ENCODE results near the gene STAG1.

STAG1 gene

GRCh38 chr3:136789976-136790375 lies 37.8 kb upstream of the STAG1 start:
- no peak overlapping the region for H3K27ac ChIP-seq (replicated peaks)
- H3K27me3 ChIP-seq (ENCODE audit: insufficient read depth, poor library complexity, severe bottlenecking) = no peaks in the 10 kb centered on the region
- TF ChIP-seq, protein P1, sequence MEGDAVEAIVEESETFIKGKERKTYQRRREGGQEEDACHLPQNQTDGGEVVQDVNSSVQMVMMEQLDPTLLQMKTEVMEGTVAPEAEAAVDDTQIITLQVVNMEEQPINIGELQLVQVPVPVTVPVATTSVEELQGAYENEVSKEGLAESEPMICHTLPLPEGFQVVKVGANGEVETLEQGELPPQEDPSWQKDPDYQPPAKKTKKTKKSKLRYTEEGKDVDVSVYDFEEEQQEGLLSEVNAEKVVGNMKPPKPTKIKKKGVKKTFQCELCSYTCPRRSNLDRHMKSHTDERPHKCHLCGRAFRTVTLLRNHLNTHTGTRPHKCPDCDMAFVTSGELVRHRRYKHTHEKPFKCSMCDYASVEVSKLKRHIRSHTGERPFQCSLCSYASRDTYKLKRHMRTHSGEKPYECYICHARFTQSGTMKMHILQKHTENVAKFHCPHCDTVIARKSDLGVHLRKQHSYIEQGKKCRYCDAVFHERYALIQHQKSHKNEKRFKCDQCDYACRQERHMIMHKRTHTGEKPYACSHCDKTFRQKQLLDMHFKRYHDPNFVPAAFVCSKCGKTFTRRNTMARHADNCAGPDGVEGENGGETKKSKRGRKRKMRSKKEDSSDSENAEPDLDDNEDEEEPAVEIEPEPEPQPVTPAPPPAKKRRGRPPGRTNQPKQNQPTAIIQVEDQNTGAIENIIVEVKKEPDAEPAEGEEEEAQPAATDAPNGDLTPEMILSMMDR (IDR thresholded peaks at IDR 0.05; ENCODE audit: insufficient read depth, low read length) = no peak
- TF ChIP-seq POLR2AphosphoS5 (IDR thresholded peaks at IDR 0.05; ENCODE audit: low read depth) (no peak), SPI1 (IDR thresholded peaks at IDR 0.05; ENCODE audit: borderline replicate concordance, low read depth) (no peak), GABPA (IDR thresholded peaks at IDR 0.05; ENCODE audit: low read depth) (no peak)
- TF ChIP-seq, protein P2, sequence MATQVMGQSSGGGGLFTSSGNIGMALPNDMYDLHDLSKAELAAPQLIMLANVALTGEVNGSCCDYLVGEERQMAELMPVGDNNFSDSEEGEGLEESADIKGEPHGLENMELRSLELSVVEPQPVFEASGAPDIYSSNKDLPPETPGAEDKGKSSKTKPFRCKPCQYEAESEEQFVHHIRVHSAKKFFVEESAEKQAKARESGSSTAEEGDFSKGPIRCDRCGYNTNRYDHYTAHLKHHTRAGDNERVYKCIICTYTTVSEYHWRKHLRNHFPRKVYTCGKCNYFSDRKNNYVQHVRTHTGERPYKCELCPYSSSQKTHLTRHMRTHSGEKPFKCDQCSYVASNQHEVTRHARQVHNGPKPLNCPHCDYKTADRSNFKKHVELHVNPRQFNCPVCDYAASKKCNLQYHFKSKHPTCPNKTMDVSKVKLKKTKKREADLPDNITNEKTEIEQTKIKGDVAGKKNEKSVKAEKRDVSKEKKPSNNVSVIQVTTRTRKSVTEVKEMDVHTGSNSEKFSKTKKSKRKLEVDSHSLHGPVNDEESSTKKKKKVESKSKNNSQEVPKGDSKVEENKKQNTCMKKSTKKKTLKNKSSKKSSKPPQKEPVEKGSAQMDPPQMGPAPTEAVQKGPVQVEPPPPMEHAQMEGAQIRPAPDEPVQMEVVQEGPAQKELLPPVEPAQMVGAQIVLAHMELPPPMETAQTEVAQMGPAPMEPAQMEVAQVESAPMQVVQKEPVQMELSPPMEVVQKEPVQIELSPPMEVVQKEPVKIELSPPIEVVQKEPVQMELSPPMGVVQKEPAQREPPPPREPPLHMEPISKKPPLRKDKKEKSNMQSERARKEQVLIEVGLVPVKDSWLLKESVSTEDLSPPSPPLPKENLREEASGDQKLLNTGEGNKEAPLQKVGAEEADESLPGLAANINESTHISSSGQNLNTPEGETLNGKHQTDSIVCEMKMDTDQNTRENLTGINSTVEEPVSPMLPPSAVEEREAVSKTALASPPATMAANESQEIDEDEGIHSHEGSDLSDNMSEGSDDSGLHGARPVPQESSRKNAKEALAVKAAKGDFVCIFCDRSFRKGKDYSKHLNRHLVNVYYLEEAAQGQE (IDR thresholded peaks at IDR 0.05; ENCODE audit: insufficient replicate concordance, low read depth) = no peak
- no peak for DNase-seq (ENCODE audit: low read depth in 1 of 2, low spot score in 1 of 2)
- H3K4me3 ChIP-seq (replicated peaks; ENCODE audit: insufficient read depth, low read length) = no peak overlapping the region

- no peak for TF ChIP-seq POLR2AphosphoS5 (IDR thresholded peaks at IDR 0.05; ENCODE audit: low read depth)
- no peak for TF ChIP-seq GABPA (IDR thresholded peaks at IDR 0.05; ENCODE audit: low read depth)
- TF ChIP-seq, protein P2 (IDR thresholded peaks at IDR 0.05; ENCODE audit: insufficient replicate concordance, low read depth) = no peak
- no peak for TF ChIP-seq SPI1 (IDR thresholded peaks at IDR 0.05; ENCODE audit: borderline replicate concordance, low read depth)
- TF ChIP-seq, protein P1 (IDR thresholded peaks at IDR 0.05; ENCODE audit: insufficient read depth, low read length) = no peak
Observed at GRCh38 chr3:136788154-136788553, 36.0 kb upstream of the STAG1 start.

DNA sequence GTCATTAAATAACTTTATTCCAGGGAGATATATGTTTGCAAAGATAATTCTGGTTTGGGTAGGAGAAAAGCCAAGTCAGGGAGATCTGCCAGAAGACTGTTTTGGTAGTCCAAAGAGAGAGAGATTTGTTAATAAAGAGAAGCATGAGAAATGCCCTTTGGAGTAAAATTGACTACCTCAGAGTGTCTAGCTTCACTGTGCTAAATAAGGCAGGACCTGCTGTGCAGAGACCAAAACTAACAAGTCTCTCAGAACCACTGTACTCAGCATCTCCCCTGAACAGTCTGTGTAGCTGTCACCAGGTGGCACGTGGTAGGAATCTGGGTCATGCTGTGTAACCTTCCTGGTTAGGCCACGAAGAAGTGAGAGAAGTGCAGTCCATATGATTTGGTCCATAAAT lies 35.2 kb upstream of the STAG1 start:
- Histone ChIP-seq H3K27me3 (ENCODE audit: insufficient read depth, poor library complexity, severe bottlenecking) (no peaks in the 10 kb centered on the region), H3K27ac (replicated peaks) (peak overlapping the region; percentile 52), H3K4me3 (replicated peaks; ENCODE audit: insufficient read depth, low read length) (no peak overlapping the region)
- TF ChIP-seq, protein P2 (IDR thresholded peaks at IDR 0.05; ENCODE audit: insufficient replicate concordance, low read depth) = no peak
- no peak for TF ChIP-seq SPI1 (IDR thresholded peaks at IDR 0.05; ENCODE audit: borderline replicate concordance, low read depth)
- no peak for TF ChIP-seq GABPA (IDR thresholded peaks at IDR 0.05; ENCODE audit: low read depth)
- TF ChIP-seq, protein P1 (IDR thresholded peaks at IDR 0.05; ENCODE audit: insufficient read depth, low read length) = no peak
- no peak for TF ChIP-seq POLR2AphosphoS5 (IDR thresholded peaks at IDR 0.05; ENCODE audit: low read depth)
- no peak for DNase-seq (ENCODE audit: low read depth in 1 of 2, low spot score in 1 of 2)

More at GRCh38 chr3:136788154-136788553, 36.0 kb upstream of the STAG1 start:
- Histone ChIP-seq H3K4me3 (replicated peaks; ENCODE audit: insufficient read depth, low read length) (no peak overlapping the region), H3K27me3 (ENCODE audit: insufficient read depth, poor library complexity, severe bottlenecking) (no peaks in the 10 kb centered on the region), H3K27ac (replicated peaks) (no peak overlapping the region)
- no peak for DNase-seq (ENCODE audit: low read depth in 1 of 2, low spot score in 1 of 2)
